ENCODE measurements around the gene FBXO46. TPM values are rescaled to one million over a fixed set of nuclear protein-coding genes. Genes with fewer than 3 reads are reported as not detected.

FBXO46 gene
- total and polyA plus RNA-seq, 2 of the 13 experiments (the other 11 are each of a cell fraction or from before 2014, with no cell fraction given) = 6.2 to 6.4 TPM

GRCh38 chr19:45770192-45771101, 39.8 kb upstream of the FBXO46 start (continued):
- TF ChIP-seq ZNF275 (CRISPR knock-in tag; IDR thresholded peaks at IDR 0.05; ENCODE audit: borderline replicate concordance) (no peak), CC2D1A (CRISPR knock-in tag; IDR thresholded peaks at IDR 0.05) (no peak), NFE2L1 (CRISPR knock-in tag; IDR thresholded peaks at IDR 0.05; ENCODE audit: borderline replicate concordance) (0 out of 2 replicates have a peak, but pooled peaks have one; percentile 37), CENPT (CRISPR knock-in tag; IDR thresholded peaks at IDR 0.05; ENCODE audit: low read depth) (no peak; the same call in 1 of the 2 replicates), RELA (CRISPR knock-in tag; IDR thresholded peaks at IDR 0.05) (no peak), ZBTB20 (CRISPR knock-in tag; IDR thresholded peaks at IDR 0.05; ENCODE audit: borderline replicate concordance, low read depth) (peak; percentile 53; the same call in 1 of the 2 replicates), ZFY (CRISPR knock-in tag; IDR thresholded peaks at IDR 0.05) (peak; percentile 90), KDM6A (CRISPR knock-in tag; IDR thresholded peaks at IDR 0.05; ENCODE audit: low read depth) (no peak), NR2F6 (IDR thresholded peaks at IDR 0.05) (no peak), NR2F6 (CRISPR knock-in tag; IDR thresholded peaks at IDR 0.05) (peak; percentile 65), ZHX1 (CRISPR knock-in tag; IDR thresholded peaks at IDR 0.05; ENCODE audit: low read depth) (0 out of 2 replicates have a peak, but pooled peaks have one; percentile 49), BCLAF1 (IDR thresholded peaks at IDR 0.05) (no peak), ZZZ3 (CRISPR knock-in tag; IDR thresholded peaks at IDR 0.05; ENCODE audit: borderline replicate concordance) (peak; percentile 41; the same call in 1 of the 2 replicates), REST (IDR thresholded peaks at IDR 0.05; ENCODE audit: borderline replicate concordance in 1 of 2, low read depth in 1 of 2, low read length in 2 of 2) (peak in 1 of 2 experiments; percentile 7; a peak in 1 of 4 replicates), ZBTB14 (CRISPR knock-in tag; IDR thresholded peaks at IDR 0.05) (no peak)
